ENCODE data around the gene PTPRE.

DNA sequence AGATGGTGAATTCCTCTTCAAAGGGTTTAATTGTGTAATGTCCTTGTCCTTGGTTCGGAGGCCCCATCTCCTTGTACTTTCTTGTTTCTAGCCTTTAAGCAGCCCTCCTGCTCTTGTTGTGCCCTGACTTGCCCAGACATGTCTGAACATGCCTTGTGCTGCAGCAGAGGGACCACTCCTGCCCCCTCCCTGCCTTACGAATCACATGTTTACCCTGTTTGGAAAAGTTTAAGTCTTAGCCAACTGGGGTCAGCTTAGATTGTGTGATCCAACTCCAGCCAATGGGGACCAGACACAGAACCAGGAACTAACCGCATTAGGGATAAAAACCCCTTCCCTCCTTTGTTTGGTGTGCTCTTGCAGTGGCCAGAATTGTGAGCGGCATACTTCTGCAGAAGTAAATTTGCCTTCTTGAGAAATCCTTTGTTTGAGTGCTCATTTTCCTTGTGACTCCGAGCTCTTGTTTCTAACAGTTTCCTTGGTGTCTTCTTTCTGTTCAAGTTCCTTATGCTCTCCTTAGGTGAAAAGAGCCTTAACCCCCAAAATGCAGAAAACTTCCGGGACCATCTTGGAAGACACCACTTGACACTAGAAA, 43.6 kb upstream of the PTPRE start:
- TF ChIP-seq POLR2AphosphoS5 (IDR thresholded peaks at IDR 0.05), result no peak
- TF ChIP-seq, protein P1, sequence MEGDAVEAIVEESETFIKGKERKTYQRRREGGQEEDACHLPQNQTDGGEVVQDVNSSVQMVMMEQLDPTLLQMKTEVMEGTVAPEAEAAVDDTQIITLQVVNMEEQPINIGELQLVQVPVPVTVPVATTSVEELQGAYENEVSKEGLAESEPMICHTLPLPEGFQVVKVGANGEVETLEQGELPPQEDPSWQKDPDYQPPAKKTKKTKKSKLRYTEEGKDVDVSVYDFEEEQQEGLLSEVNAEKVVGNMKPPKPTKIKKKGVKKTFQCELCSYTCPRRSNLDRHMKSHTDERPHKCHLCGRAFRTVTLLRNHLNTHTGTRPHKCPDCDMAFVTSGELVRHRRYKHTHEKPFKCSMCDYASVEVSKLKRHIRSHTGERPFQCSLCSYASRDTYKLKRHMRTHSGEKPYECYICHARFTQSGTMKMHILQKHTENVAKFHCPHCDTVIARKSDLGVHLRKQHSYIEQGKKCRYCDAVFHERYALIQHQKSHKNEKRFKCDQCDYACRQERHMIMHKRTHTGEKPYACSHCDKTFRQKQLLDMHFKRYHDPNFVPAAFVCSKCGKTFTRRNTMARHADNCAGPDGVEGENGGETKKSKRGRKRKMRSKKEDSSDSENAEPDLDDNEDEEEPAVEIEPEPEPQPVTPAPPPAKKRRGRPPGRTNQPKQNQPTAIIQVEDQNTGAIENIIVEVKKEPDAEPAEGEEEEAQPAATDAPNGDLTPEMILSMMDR (IDR thresholded peaks at IDR 0.05), result no peak
